OCI-LY7 (cell line): ENCODE measurements around the gene GCNT4.

ENCODE experiments used
- CTCF ChIP-seq: fragments of 200-600 bp; sonication (generic); conservative IDR thresholded peaks from 2 replicates; pipeline ENCODE4 v1.5.1; 2014; ENCODE audit warnings: mild to moderate bottlenecking, antibody characterized with exemption, low read length, moderate library complexity, mixed read lengths
- EZH2phosphoT487 ChIP-seq: fragments of 200-600 bp; sonication (generic); IDR thresholded peaks from 2 replicates; pipeline ENCODE4 v1.6.1; 2018; ENCODE audit warnings: low read depth, borderline replicate concordance, mild to moderate bottlenecking, mixed run types, antibody characterized with exemption, low read length, moderate library complexity, mixed read lengths

GRCh38 chr5:75053304-75054133, 1.2 kb upstream of the GCNT4 start:
- TF ChIP-seq CTCF = no peak
- no peak for TF ChIP-seq EZH2phosphoT487
